GM18498 (cell line): Measurements from ENCODE around the gene SIPA1L2.
A peak's percentile ranks its signal among the peaks of the same experiment; 100 is the strongest.

Source experiments
- ATAC-seq: cut with Tn5 transposase; IDR thresholded peaks from one replicate; pipeline ENCODE4 v1.9.1; 2021; ENCODE audit warnings: mild to moderate bottlenecking, moderate library complexity; ENCODE audit not compliant: unreplicated experiment

SIPA1L2 gene

GRCh38 chr1:232650418-232650817, 20.5 kb upstream of the SIPA1L2 start:
- ATAC-seq: no peak

DNA sequence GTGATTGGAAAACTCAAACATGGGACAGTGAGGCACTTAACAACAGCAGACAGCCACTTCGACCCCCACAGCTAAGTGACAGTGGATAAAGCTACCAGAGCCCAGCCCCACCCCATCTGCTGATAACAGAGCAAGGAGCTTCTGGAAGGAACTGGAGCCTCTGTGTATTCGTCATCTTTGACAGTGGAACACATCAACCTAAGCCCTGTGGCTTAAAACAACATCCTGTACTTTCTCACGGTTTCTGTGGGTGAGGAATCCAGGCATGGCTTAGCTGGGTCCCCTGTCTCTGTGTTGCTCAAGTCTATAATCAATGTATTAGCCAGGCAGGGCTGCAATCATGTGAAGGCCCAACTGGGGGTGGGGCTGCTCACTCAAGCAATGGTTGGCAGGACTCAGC, 18.4 kb upstream of the SIPA1L2 start:
- no peak for ATAC-seq

DNA sequence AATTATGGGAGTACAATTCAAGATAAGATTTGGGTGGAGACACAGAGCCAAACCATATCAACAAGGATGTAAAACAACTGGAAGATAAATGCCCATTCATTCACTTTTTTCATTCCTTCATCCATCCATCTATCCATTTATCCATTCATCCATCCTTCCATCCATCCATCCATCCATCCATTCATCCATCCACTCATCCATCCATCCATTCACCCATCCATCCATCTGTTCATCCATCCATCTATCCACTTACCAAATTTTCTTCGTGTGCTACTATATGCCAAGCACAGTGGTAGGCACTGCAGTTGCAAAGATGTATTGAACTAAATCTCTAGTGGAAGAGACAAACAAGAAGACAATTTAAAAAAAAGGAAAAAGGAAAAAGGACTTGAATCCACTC, 14.3 kb upstream of the SIPA1L2 start:
- no peak for ATAC-seq

- ATAC-seq: no peak
Observed at GRCh38 chr1:232643251-232643650, 13.3 kb upstream of the SIPA1L2 start.

- ATAC-seq: no peak
Observed at GRCh38 chr1:232641507-232641906, 11.6 kb upstream of the SIPA1L2 start.

DNA sequence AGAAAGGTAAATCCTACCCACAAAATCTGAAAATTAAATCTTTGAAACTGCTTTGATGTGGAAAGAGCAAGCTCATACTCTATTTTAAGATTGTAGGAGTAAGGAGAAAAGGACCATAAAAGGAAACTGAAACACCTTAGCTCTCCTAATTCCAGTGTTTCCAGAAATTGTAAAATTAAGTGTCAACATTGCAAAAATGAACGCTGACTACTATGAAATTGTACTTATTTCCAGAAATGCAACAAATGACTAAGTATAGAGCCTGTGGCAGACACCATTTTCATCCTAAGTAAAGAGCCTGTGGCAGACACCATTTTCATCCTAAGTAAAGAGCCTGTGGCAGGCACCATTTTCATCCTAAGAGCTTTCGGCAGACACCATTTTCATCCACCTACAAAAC, 6.9 kb upstream of the SIPA1L2 start:
- ATAC-seq: no peak

GRCh38 chr1:232635778-232636356, 5.9 kb upstream of the SIPA1L2 start:
- peak; percentile 77 for ATAC-seq

- no peak for ATAC-seq
Observed at GRCh38 chr1:232635279-232635678, 5.3 kb upstream of the SIPA1L2 start.

- ATAC-seq: no peak
Observed at GRCh38 chr1:232634096-232634495, 4.2 kb upstream of the SIPA1L2 start.

DNA sequence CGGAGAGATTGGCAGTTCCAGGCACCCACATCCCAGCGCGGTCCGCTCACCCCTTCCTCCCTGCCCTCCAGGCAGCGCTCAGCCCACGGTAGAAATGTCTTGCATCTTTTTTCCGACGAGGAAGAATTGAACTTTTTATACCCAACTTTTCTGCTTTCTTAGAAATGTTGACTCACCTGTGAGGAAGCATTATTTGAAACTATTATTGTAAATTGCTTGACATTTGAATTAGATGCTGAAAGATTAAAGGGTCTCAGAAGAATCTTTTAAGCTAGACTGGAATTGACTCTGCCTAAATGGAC, 912 bp upstream of the SIPA1L2 start:
- no peak for ATAC-seq

DNA sequence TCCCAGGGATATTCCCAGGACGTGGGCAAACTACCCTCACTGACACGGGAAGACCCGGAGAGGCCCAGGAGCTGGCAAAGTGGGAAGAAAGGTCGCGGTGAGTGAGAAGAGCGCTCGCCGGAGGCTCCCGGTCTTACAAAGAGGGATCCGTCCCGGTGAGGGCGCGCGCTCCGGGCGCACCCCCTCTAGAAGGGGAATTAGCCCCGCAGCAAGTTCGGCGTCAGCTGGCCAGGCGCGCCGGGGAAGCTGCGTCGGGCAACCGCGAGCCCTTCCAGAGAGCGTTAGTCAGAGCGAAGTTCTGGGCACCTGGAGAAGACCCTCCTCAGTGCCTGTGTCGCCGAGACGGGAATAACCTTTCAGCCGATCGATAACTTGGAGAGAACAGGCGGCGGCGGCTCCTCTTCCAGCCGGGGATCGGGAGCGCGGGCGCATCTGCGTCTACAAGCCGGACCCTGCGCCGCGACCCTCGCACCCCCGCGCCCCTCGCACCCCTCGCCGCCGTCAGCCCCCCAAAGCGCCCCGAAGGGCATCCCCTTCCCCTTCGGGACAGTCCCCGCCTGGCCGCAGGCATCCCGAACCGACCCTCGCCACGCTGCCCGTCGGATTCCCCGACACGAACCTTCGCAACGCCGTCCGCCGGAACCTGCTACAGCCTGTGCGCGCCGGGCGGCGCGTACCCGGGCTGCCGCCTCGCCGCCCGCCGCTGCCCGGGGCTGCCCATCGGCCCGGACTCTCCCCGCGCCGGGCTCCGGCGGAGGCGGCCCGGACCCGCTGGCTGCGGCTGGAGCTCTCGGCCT, 485 bp downstream of the SIPA1L2 start:
- ATAC-seq: peak; percentile 60

DNA sequence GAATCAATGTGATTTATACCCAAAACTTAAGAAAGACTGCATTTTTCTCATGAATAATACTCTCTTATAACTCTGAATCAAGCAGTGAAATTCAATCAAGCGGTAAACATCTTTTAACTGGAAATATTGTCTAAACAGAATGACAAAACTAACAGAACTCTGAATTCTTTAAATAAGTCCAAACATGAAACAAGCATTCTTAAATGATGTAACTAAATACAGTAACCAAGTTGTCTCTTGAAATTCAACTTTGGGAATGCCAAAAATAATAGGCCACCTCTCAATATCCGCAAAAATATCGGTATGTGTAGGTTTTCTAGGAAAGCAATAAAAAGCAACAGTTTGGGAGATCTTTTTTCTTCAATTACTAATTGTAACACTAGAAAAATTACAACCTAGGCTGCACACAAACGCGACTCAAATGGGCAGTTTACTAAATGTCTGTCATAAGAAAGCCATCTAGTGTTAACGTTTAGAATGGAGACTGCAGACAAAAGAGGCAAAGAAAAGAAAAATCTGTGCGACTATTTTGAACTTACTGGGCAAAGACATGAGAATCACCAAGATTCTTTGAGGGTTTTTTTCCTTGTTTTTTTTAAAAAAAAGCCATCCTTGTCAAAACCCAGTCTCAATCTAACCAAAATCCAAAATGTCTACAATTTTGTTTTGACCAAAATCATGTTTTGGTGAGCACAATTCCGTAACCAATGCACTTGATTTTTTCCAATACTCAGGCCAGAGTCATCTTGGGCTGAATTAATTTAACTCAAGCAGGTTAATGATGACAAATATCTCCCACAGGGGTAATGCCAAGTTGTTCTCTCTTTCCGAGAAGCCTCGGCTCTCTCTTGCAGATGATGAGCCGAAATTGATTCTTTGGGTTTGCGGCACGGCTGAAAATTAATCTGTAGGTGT, 1.3 kb downstream of the SIPA1L2 start:
- ATAC-seq: no peak

GRCh38 chr1:232627645-232628334, 2.1 kb downstream of the SIPA1L2 start:
- no peak for ATAC-seq

DNA sequence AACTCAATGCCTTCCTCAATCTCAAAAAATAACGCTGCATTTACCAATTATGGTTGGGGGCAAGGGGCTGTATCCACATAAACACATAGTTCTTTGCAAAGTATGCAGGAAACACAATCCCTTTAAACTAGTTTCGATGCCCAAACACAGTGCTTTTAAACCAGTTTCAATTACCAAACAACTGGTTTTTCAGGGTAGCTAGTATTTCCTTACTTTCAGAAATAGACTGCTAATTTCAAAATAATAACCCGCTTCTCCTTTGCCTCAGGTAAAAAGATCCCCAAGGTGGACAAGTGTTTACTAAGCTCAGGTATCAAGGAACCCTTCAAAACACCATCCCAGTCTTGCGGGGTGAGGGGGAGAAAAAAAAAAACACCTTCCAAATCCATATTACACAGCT, 2.8 kb downstream of the SIPA1L2 start:
- no peak for ATAC-seq

DNA sequence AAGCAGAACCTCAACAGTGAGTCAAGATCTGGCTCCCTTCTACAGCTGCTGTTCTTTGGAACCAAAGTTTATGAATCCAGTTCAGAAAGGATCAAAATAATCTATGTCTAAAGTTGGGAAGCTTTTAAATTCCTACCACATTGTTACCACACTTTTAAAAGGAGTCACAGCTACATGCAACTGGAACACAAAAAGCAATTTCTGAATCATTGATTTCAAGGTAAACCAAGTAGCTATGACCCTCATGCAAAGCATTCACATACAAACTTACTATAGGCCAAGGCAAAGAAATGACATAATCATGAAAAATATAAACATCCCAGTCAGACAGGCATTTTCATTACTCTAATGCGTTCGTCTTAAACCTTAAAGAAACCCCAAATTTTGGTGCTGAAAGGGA, 3.5 kb downstream of the SIPA1L2 start:
- no peak for ATAC-seq

- no peak for ATAC-seq
Observed at GRCh38 chr1:232625319-232625868, 4.5 kb downstream of the SIPA1L2 start.

DNA sequence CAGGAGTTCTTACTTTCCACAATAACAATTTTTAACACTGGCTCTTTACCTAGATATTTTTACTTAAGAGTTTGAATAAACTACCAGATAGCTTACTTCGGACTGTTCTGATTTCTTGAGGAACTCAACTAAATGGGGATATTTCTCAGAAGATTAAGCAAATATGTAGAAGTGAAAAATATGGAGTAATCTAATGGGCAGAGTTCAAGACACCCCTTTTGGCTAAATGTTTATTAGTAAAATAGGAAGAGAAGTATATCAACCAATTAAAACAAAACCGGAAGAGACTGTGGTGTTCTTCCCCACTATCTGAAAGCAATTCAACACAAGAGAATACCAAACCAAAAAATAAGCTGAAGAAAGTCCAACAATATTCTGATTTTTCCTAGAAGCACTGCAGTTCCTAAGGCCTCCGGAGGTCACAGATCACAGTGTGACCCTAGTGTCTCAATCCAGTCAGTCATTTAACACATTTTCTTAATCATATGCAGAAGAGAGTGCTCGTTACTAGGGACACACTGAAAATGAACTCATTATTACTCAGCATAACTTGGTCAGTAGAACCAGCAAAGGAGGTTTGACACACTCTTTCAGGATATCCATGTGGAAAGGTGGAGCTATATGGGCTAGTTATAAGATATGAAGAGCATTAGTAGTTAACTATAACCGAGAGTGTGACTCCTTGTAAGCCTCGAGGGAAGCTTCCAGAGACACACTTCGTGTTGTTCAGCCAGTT, 5.2 kb downstream of the SIPA1L2 start:
- ATAC-seq: no peak

- no peak for ATAC-seq
Observed at GRCh38 chr1:232622981-232623380, 7.0 kb downstream of the SIPA1L2 start.

DNA sequence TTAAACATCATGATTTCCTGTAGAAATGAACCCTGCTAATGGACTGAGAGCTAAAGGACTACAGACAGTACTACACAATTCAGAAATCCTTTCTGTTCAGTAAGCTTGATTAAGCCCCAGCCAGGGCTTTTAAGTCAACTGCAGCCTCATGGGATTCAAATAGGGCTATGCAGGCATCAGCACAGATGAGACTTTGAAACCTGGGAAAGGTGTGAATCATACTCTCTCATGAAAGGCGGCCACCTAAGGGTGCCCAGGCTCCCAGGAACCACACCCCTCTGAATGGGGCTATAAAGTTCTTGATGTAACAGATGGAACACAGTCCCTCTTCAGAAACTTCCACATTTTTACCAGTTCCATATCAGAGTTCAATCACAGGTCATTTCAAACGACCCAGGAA, 7.6 kb downstream of the SIPA1L2 start:
- no peak for ATAC-seq

DNA sequence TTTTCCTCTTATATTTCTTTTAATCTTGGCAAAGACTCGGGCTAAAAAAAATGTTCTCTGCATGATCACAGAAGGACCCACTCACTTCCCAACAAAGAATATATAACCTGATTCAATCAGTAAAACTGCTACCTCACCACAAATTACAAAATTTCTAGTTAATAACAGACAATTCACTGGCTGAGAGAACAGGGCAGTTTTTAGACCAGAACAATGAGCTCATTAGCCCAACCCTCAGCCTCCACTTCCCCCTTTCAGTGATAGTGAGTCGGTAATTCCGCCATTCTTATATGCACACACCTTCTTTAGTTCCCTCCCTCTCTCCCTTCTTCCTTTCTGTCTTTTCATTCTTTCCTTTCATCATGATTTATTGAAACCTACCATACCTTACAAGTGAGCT, 8.9 kb downstream of the SIPA1L2 start:
- no peak for ATAC-seq
